ENCODE measurements around the gene DHFR.

Gene DHFR

DNA sequence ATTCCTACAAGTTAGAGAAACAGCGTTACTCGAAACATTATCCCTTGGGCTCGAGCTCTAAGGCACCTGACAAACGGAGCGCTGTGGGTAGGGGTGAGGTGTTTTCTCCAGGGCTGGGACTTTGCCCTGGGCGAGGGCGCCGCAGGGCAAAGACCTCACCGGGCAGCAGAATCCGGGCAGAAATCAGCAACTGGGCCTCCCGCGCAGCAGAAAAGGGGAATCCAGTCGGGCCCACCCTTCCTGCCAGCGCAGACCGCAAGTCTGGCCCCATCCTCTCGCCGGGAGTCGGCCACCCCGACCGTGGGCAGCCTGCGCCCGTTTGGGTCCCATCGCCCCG, 761 bp downstream of the DHFR start:
- DNase-seq: no peak

DNA sequence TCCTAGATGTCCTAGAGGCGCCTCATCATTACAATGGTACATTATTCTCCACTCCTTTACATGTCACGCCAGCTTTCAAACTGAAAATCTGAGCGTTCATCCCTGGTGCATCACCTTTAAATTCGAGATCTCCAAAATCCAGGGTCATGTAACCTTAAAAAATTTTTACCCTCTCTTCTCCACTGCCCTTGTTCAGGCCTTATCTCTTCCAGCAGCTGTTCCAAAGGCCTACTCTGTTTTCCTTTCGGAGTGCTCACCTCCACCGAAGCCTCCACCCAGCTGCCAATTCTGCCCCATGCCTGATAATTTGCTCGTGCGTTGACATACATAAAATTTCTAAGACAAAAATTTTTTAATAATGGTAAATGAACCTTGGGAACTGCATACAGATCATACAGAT, 1.3 kb downstream of the DHFR start:
- no peak for DNase-seq

DNA sequence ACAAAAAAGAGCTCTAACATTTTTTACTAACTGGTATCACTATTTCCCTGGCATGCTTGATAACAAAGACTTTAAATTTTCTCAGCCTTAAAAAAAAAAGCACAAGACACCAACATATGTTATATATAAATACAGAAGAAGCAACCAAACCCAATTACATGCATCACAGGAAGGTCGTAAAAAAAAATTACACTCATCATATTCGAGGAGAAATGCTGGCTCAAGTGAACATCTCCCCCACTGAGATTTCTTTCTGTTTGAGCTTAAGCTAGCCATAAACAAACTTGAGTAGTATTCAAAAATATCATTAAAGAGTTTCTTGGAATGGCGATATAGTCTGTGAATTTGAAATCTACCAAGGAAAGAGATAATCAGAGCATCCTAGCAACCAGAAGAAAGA, 7.9 kb downstream of the DHFR start:
- DNase-seq: no peak

DNA sequence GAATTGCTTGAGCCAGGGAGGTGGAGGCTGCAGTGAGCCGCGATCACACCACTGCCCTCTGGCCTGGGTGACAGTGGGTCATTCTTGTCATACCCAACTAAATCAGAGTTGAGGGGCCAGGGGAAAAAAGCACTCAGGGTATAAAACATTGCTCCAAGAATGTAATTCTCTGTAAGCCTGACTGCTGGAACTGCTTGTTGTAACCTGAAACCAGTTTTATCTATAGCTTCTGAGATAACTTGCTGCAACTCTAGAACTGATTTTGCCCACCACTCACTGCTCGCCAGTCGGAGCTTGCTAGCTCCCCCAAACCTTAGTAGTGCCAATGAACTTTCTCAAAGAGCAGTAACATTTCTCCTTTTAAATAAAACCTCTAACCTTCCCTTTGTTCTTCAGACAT, 9.9 kb downstream of the DHFR start:
- no peak for DNase-seq

DNA sequence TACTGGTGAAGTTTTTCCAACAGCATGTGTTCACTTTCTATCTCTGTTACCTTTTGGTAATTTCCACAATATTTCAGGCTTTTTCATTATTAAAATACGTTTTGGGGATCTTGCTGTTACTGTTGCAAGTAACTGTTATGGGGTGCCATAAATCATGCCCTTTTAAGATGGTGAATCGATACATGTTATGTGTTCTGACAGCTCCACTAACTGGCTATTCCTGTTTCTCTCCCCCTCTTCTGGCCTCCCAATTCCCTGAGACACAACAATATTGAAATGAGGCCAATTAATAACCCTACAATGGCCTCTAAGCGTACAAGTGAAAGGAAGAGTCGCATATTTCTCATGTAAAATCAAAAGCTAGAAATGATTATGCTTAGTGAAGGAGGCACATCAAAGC, 13.4 kb downstream of the DHFR start:
- no peak for DNase-seq

DNA sequence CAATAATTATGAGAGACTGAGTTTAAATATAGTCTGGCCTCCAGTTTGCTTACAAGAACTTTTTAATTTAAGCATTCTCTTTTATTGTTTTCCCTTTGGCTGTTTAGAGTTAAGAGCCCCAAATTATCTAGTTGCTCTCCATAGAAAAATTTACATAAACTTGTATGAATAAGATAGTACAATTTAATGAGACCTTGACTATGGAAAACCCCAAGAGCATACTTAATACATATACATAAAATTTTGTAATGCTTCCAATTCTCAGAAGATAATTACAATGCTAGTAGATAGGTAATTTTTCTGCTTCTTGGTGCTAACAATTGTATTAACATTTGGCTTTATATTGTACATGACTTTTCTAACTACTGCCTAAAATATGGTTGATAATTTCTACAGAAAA, 20.6 kb downstream of the DHFR start:
- no peak for DNase-seq

DNA sequence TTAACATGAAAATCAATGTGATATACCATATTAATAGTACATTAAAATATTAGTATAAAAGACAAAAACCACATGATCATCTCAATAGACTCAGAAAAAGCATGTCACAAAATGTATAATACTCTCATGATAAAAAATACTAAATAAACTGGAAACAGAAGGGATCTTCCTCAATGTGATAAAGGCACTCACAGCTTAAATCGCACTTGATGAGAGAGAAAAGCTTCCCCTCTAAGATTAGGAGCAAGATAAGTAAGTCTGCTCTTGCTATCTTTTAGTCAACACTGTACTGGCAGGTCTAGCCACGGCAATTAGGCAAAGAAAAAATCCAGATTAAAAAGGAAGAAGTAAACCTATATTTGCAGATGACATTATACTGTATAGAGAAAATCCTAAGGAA, 22.1 kb downstream of the DHFR start:
- no peak for DNase-seq

DNA sequence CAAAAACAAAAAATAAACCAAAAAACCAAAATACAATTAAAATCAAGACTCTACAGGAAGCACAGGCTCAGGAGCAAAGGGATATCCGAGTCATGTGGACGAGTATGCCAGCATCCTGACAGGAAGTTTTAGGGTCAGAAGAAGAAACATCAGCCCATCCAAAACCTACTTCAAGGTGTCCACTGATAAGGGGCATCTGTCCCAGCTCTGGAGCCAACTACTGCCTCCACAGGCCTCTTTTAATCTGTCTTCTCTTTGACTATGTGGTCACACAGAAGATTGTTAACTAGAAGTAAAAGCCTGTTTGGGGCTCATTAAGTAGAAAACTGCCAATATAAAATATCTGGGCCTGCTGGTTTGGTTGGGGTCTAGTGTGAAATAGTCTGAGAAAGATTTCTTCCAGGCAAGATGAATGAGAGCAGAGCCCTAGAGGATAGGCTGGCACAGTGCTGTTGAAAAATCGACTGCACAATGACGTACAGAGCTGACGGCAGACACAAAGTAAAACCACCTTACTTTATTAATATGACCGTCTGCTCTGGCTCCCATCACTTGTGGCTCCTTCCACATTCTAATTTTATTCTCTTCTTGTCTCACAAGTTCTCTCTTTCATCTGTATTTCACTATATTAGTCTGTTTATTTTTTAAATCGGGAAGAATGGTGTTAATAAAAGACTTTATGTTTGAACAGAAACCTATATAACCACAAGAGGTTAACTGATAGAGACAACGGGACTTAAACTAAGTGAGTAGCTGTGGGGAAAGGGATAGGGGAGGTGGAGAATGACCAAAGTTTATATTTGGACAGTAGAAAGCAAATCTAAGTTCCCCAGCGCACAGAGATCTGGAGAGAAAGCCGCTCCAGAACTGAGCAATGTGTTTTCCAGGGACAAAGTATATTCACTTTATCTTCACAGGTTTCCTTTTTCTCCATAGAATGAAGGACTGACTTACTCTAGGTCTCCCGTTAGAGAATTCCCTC, 23.2 kb downstream of the DHFR start:
- no peak for DNase-seq

DNA sequence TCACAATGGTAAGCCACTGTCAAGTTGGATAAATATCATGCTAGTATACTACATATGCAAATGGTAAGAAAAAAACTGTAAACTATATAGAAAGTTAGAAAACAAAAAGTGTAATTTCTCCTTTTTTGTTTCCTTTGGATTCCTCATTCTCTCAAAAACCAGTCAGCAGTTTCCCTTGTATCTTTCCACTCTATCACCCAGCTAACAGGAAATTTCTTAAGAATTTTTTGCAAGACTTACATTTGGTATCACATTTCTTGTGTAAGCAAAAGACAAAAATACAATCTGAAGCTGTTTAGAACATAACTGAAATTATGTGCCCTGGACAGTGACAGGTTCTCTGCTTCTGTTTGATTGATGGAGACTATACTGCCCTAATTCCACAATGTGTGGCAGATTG, 25.5 kb downstream of the DHFR start:
- no peak for DNase-seq

DNA sequence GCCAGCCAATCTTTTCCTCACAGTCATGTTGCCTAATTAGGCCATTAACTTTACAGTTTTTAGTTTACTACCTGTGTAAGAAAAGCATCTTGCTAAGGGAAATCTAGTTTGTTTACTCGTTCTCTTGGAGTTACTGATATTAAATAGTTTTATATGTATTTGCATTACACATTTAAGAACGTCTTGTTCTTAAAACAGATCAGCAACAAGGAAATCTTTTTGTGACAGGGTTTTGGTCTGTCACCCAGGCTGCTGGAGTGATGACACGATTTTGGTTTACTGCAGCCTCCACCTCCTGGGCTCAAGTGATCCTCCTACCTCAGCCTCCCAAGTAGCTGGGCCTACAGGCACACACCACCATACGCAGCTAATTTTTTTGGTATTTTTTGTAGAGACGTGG, 29.6 kb downstream of the DHFR start:
- DNase-seq: no peak

DNA sequence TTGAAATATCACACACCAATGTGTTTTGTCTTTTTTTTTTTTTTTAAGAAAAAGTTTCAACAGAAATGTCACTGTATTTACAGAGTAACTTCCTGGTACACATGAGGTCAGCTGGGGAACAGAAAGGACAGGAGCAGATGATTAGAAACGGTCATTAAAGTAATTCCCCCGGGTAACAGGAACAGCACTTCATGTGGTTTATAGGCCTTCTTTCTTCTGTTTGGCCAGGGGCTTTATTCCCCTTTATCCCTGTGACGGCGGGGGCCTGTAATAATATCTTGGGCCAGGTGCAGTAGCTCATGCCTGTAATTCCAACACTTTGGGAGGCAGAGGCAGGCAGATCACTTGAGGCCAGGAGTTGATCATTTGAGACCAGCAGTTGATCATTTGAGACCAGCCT, 30.8 kb downstream of the DHFR start:
- no peak for DNase-seq

DNA sequence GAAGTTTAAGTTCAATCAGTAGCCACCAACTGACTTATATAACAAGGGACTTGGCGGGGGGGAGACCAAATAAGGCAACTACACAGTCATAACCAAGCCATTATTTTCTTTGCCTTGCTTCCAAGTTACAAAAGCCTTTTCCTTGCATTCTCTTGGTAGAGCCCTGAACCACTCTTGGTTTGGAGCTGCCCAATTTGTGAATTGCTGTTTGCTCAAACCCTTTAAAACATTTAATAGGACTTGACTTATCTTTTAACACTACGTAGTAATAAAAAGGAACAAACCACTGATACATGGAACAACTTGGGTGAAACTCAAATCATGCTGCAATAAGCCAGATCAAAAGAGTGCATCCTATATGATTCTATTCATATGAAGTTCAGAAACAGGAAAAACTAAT, 32.0 kb downstream of the DHFR start:
- no peak for DNase-seq

DNA sequence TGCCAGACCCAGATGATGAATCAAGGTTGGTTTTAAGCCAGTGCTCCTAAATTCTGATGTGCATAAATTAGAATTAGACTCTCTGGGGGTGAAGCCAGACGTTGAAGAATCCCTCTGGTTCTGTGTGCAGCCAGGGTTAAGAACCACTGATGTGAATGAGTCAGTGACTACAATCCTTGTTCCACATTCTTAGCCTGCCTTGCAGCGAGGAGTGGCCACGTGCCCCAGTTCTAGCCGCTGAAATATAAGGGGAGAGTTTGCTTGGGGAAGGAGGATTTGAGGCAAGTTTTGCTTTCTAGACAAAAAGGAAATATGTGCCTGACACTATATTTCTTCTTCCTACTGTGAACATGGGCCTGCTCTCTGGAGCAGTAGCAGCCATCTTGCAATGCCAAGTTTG, 34.6 kb downstream of the DHFR start:
- DNase-seq: no peak

DNA sequence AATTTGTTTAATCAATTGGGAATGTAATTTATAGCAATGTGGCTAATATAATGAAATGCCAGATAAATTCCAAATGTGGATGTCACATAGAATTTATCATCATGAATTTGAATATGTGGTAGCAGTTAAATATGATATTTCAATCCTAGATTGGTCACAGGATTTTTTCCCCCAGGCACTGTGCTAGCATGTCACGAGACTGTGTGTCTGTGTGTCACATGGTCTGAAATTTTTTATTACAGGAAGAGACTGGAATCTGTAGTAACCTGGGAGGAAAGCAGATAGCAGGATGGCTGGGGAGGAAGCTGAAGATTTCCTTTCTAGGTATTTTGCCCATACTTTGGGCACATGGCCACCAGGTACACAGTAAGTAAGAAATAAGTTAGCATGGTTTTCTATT, 35.7 kb downstream of the DHFR start:
- DNase-seq: no peak

DNA sequence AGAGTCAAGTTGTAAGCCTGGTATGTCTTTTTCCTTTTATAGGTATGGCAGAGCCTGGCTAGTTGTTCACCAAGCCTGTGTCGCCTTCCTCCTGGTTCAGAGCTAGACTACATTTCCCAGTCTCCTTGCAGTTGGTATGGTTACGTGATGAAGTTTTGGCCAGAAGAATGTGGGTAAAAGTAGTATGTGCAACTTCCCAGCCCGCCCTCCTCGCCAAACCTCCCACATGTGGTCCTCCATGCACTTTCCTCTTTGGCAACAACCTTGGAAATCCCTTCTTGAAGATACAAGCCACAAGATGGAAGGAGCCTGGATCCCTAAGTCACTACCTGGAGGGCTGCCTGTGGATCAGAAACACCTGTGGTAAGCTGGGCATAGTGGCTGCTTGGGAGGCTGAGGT, 36.3 kb downstream of the DHFR start:
- no peak for DNase-seq

DNA sequence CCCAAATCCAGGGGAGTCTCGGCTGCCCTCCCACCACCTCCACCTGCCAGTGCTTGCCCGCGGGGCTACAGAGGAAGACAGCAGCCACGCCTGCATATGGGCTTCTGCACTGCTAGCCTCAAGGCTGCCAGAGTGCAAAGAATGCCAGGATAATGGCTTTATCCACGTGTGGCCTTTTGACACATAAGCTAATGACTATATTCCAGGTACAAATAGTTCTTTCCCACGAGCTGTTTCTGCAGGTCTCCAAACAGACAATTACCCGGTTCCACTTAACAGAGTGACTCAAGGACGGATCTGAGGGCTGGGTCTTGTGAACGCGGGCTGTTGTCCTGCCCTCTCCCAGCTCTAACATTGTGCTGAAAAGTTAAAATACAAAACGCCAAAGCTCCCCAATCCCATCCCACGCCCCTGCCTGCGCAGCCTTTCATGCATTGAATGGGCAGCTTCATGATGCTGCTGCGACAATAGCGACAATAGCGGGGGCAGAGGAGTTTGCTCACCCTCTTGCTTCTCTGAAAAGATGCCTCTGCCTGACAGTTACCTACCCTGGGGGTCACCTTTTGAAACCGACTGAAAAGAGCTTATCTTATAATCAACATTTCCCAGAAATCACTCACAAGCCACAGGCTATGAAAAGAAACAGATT, 39.4 kb downstream of the DHFR start:
- DNase-seq: no peak

DNA sequence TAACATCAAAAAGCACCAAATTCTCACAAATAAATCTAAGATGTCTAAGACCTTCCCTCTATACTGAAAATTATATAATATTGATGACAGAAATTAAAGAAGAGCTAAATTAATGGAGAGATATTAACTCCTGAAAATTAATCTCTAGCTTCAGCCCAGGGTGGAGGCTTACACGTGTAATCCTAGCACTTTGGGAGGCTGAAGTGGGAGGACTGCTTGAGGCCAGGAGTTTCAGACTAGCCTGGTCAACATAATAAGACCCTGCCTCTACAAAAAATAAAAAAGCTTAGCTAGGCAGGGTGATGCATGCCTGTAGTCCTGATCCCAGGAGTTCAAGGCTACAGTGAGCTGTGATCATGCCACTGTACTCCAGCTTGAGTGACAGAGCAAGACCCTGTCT, 45.1 kb downstream of the DHFR start:
- DNase-seq: no peak

DNA sequence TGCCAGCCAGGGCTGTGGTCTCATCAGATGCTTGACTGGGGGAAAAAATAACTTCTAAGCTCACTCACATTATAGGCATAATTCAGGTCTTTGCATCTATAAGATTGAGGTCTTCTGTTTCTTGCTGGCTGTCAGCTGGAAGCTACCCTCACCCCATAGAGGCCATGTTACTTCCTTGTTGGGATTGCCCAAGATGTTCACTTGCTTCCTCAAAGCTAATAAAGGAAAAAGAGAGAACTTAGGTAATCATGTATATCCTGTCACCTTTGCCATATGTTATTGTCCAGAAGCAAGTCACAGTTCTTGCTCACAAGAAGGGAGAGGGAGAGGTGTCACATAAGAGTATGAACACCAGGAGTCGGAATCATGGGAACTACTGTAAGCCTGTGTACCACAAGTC, 46.1 kb downstream of the DHFR start:
- DNase-seq: no peak

DNA sequence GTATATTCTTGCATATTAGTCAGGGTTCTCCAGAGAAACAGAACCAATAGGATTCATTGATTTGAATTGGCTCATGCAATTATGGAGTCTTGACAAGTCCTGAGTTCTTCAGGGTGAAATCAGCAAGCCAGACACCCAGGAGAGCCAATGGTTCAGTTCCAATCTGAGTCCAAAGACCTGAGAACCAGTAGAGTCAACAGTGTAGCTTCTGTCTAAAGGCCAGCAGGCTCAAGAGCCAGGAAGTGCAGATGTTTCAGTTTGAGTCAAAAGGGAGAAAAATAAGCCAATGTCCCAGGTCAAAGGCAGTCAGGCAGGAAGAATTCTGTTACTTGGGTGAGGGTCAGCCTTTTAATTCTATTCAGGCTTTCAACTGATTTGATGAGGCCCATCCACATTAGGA, 47.0 kb downstream of the DHFR start:
- DNase-seq: no peak

DNA sequence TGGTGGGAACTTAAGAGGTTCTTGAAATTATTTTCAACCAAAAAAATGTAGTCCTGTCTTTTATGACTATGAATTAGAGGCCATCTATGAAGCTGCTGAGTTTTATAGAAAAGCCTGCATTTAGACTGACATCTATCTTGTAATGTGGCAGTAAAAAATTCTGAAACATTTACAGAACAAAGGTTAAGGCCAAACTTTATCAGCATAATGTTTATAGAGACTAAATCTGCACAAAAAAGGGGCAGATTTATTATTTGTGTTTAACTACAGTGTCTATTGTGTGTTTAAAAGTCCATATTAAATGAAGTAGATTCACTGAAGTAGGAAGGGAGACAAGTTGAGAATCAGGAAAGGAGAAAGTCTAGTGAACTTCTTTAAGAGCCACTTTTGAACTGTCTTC, 47.4 kb downstream of the DHFR start:
- DNase-seq: no peak

DNA sequence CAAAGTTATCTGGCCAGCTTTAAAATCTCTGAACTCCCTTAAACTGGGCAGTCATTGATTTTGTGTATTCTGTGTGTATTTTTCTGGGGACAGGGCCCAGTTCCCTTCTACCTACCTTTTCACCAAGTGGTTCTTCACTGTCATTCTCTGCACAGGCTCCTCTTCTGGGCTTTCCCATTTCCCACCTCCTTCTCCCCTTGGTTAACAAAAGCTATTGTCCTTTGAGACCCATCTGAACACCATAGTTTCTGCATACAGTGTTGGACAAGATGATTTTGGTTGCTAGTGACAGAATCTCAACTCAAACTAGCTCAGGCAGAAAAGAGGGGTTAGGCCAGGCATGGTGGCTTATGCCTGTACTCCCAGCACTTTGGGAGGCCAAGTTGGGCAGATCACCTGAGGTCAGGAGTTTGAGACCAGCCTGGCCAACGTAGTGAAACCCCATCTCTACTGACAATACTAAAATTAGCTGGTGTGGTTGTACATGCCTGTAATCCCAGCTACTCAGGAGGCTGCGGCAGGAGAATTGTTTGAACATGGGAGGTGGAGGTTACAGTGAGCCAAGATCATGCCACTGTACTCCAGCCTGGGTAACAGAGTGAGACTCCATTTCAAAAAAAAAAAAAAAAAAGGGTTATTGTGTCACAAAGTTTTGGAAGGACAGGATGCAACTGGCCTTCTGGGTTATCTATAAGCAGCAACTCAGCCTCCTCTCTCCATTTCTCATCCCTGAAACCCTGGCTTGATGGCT, 53.7 kb downstream of the DHFR start:
- DNase-seq: no peak

DNA sequence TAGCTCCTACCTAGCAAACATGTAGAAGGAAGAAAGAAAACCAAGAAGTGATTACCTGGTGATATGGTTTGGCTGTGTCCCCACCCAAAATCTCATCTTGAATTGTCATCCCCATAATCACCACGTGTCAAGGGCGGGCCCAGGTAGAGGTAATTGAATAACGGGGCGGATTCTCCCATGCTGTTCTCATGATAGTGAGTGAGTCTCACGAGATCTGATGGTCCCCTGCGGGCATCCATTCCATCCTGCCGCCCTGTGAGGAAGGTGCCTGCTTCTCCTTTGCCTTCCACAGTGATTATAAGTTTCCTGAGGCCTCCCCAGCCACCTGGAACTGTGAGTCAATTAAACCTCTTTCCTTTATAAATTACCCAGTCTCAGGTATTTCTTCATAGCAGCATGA, 57.3 kb downstream of the DHFR start:
- no peak for DNase-seq

DNA sequence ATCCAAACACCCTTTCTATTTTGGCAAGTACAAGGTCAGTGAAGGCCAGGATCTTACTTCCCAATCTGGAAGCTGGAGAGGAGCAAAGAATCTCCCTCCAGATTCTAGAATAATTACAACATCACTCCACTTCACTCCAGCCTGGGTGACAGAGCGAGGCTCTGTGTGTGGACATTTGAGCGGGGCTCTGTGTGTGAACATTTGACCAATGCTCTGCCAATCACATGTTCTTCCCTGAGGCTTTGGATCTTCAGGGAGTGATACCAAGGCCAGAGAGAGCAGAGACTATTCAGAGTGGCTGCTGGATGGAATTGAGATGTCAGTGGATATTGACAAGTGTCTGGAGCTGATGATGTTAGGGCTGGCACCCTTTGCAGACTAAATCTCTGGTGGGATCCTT, 60.0 kb downstream of the DHFR start:
- DNase-seq: no peak

DNA sequence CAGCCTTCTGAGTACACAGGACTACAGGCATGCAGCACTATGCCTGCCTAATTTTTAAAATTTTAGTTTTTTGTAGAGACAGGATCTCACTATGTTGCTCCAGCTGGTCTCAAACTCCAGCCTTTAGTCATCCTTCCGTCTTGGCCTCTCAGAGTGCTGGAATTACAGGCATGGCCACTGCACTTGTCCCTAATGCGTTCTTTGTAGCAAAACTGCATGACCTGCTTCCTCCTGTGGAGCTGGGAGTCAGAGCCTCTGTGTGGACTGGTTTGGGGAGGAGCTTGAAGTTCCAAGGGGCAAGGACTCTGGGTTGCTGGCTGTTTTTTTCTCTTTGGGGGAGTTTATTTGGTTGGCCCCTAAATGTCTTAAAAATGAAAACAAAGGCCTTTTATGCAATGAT, 62.0 kb downstream of the DHFR start:
- no peak for DNase-seq

All from SW 1271 (cell line).